ENCODE results near the gene SDK2. TPM values are rescaled to one million over a fixed set of nuclear protein-coding genes. Genes with fewer than 3 reads are reported as not detected.

SDK2 gene
- total RNA-seq, 4 donors from 2014 or later, result 1.4 to 6.8 (median 3.3) TPM

- no peak overlapping the region for H3K27ac ChIP-seq
- TF ChIP-seq CTCF (IDR thresholded peaks at IDR 0.05) (no peak), POLR2A (IDR thresholded peaks at IDR 0.05) (no peak), EP300 (IDR thresholded peaks at IDR 0.05) (no peak), POLR2AphosphoS5 (IDR thresholded peaks at IDR 0.05) (no peak)
- 78% methylated on average over 9 of the region's 9 CpGs for WGBS
These were observed 214.0 kb downstream of the SDK2 start for GRCh38 chr17:73430165-73430680.

DNA sequence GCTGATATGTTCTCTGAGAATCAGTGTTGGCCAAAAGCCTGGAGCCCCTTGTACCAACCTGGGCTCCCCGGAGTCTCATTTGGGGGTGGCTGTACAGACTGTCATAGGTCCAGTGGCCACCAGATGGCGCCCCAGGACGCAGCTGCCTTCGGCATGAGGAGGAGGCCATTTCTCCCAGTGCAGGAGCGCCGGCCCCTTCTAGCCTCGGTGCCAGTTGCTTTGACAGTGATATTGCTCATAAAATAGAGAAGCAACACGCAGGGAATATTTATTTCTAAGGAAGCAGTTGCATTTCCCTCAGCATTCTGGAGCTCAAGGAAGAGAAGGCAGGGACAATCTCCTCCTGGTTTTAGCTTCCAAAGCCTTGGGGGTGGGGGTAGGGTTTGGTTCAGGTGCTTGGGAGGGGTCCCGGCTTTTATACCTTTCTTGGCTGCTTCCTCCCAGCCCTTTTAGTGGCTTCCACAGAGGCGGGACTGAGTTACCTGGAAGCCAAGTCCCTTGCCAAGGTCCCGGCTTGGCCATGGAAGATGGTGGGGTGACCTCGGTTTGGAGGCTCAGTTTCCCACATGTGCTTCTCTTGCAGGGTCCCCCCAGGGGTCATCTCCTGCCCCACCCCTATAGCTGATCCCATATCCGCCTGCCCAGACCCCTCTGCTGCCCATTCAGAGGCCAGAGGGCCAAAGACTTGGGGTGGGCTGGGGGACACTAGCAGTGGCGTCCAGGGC lies 214.6 kb downstream of the SDK2 start:
- TF ChIP-seq CTCF (IDR thresholded peaks at IDR 0.05), result peak; percentile 95 to 97
- TF ChIP-seq EP300 (IDR thresholded peaks at IDR 0.05), result no peak
- TF ChIP-seq POLR2AphosphoS5 (IDR thresholded peaks at IDR 0.05), result no peak
- H3K36me3 ChIP-seq, result no peaks in the 10 kb centered on the region
- no peak overlapping the region for H3K27ac ChIP-seq
- H3K9me3 ChIP-seq, result no peaks in the 10 kb centered on the region
- peaks cover 10% of the 10 kb centered on the region for H3K4me1 ChIP-seq
- H3K4me3 ChIP-seq, result no peak overlapping the region
- peaks cover 6% of the 10 kb centered on the region for H3K27me3 ChIP-seq
- WGBS, result 14% methylated on average over 11 of the region's 14 CpGs
- peak; percentile 86 to 92 for DNase-seq (ENCODE audit: low spot score in 2 of 2)

More at GRCh38 chr17:73430165-73430680, 214.0 kb downstream of the SDK2 start:
- H3K4me1 ChIP-seq, result peaks cover 10% of the 10 kb centered on the region
- H3K27me3 ChIP-seq, result peaks cover 6% of the 10 kb centered on the region
- H3K36me3 ChIP-seq, result no peaks in the 10 kb centered on the region
- no peaks in the 10 kb centered on the region for H3K9me3 ChIP-seq
- no peak overlapping the region for H3K4me3 ChIP-seq
- no peak for DNase-seq (ENCODE audit: low spot score in 2 of 2)

- H3K27ac ChIP-seq, result no peak overlapping the region
- H3K9me3 ChIP-seq, result no peaks in the 10 kb centered on the region
- H3K27me3 ChIP-seq, result peaks cover 6% of the 10 kb centered on the region
- TF ChIP-seq POLR2A (IDR thresholded peaks at IDR 0.05) (no peak), EP300 (IDR thresholded peaks at IDR 0.05) (no peak)
- peaks cover 10% of the 10 kb centered on the region for H3K4me1 ChIP-seq
- no peak for DNase-seq (ENCODE audit: low spot score in 2 of 2)
- no peak overlapping the region for H3K4me3 ChIP-seq
- H3K36me3 ChIP-seq, result no peaks in the 10 kb centered on the region
These were observed 217.0 kb downstream of the SDK2 start for GRCh38 chr17:73427198-73427597.

GRCh38 chr17:73424571-73424970 lies 219.7 kb downstream of the SDK2 start:
- H3K9me3 ChIP-seq, result no peaks in the 10 kb centered on the region
- H3K27me3 ChIP-seq, result no peaks in the 10 kb centered on the region
- no peaks in the 10 kb centered on the region for H3K36me3 ChIP-seq
- no peak overlapping the region for H3K4me3 ChIP-seq
- TF ChIP-seq EP300 (IDR thresholded peaks at IDR 0.05), result no peak
- no peak for TF ChIP-seq POLR2AphosphoS5 (IDR thresholded peaks at IDR 0.05)
- no peak for TF ChIP-seq POLR2A (IDR thresholded peaks at IDR 0.05)
- no peak for TF ChIP-seq CTCF (IDR thresholded peaks at IDR 0.05)
- no peak for DNase-seq (ENCODE audit: low spot score in 2 of 2)
- no peak overlapping the region for H3K27ac ChIP-seq
- peaks cover 4% of the 10 kb centered on the region for H3K4me1 ChIP-seq
- 74% methylated on average over 6 of the region's 6 CpGs for WGBS

GRCh38 chr17:73423806-73424205 lies 220.4 kb downstream of the SDK2 start:
- H3K36me3 ChIP-seq, result no peaks in the 10 kb centered on the region
- H3K27ac ChIP-seq, result no peak overlapping the region
- no peaks in the 10 kb centered on the region for H3K4me1 ChIP-seq
- no peaks in the 10 kb centered on the region for H3K27me3 ChIP-seq
- no peak for DNase-seq (ENCODE audit: low spot score in 2 of 2)
- 95% methylated on average over 12 of the region's 19 CpGs for WGBS
- H3K4me3 ChIP-seq, result no peak overlapping the region
- TF ChIP-seq EP300 (IDR thresholded peaks at IDR 0.05), result no peak
- TF ChIP-seq POLR2AphosphoS5 (IDR thresholded peaks at IDR 0.05), result no peak
- TF ChIP-seq POLR2A (IDR thresholded peaks at IDR 0.05), result no peak
- TF ChIP-seq CTCF (IDR thresholded peaks at IDR 0.05), result no peak
- no peaks in the 10 kb centered on the region for H3K9me3 ChIP-seq
